A673 (cell line): ENCODE measurements around the gene MOCS3. TPM values are rescaled to one million over a fixed set of nuclear protein-coding genes. Genes with fewer than 3 reads are reported as not detected.

Experiments used
- BruUV-seq: library from RNA; stranded (reverse); fragments of 400-500 nt; replicated peaks from 2 replicates; lab custom pipeline; 2021; lab: Mats Ljungman, UMichigan
- CTCF ChIA-PET: fragments of 300-600 bp; sonication (Branson Sonifier 250); formaldehyde crosslinking; loops from one replicate; lab custom pipeline; 2022; ENCODE audit warnings: antibody characterized with exemption; lab: Charles Lee
- POLR2A ChIA-PET: fragments of 300-600 bp; sonication (Branson Sonifier 250); formaldehyde crosslinking; loops from one replicate; lab custom pipeline; 2022; ENCODE audit warnings: antibody characterized with exemption; ENCODE audit not compliant: low non-redundant PET; lab: Charles Lee
- DNase-seq: peaks from one replicate; pipeline ENCODE4 v3.0.0-alpha.2; 2015; ENCODE audit warnings: low spot score
- H3K27ac ChIP-seq: fragments of 200-600 bp; sonication (generic); 2 replicates; pipeline ENCODE4 v1.5.1; 2016; ENCODE audit warnings: mixed run types, low read depth, mild to moderate bottlenecking, mixed read lengths, antibody characterized with exemption, low read length; ENCODE audit not compliant: poor library complexity, severe bottlenecking
- H3K27me3 ChIP-seq: fragments of 200-600 bp; sonication (generic); replicated peaks from 2 replicates; pipeline ENCODE4 v1.6.1; 2017; ENCODE audit warnings: mixed run types, low read depth, mild to moderate bottlenecking, mixed read lengths, antibody characterized with exemption, low read length; ENCODE audit not compliant: insufficient read depth, poor library complexity
- H3K36me3 ChIP-seq: fragments of 200-600 bp; sonication (generic); 2 replicates; pipeline ENCODE4 v1.6.1; 2016; ENCODE audit warnings: mixed run types, mild to moderate bottlenecking, mixed read lengths, antibody characterized with exemption, low read length; ENCODE audit not compliant: insufficient read depth, poor library complexity, severe bottlenecking
- H3K4me1 ChIP-seq: fragments of 200-600 bp; sonication (generic); 2 replicates; pipeline ENCODE4 v1.6.1; 2017; ENCODE audit warnings: mixed run types, mild to moderate bottlenecking, mixed read lengths, antibody characterized with exemption, low read length; ENCODE audit not compliant: insufficient read depth, poor library complexity, severe bottlenecking
- H3K4me3 ChIP-seq: fragments of 200-600 bp; sonication (generic); 2 replicates; pipeline ENCODE4 v1.5.1; 2016; ENCODE audit warnings: low read depth, mixed run types, mild to moderate bottlenecking, mixed read lengths, low read length; ENCODE audit not compliant: poor library complexity, severe bottlenecking
- H3K9me3 ChIP-seq: fragments of 200-600 bp; sonication (generic); 2 replicates; pipeline ENCODE4 v1.6.1; 2016; ENCODE audit warnings: mixed run types, low read depth, mild to moderate bottlenecking, mixed read lengths, antibody characterized with exemption, low read length; ENCODE audit not compliant: poor library complexity, severe bottlenecking
- EZH2 ChIP-seq: fragments of 200-600 bp; sonication (generic); IDR thresholded peaks from 2 replicates; pipeline ENCODE4 v1.6.1; 2017; ENCODE audit warnings: borderline replicate concordance, low read depth, mild to moderate bottlenecking, mixed read lengths, antibody characterized with exemption, low read length; ENCODE audit not compliant: poor library complexity, severe bottlenecking
- intact Hi-C: fragments of 100-400 bp; cut with micrococcal nuclease; formaldehyde crosslinking; loops from one replicate; pipeline ENCODE4 v1.10.0; 2022; ENCODE audit not compliant: unreplicated experiment
- total RNA-seq: library from RNA; stranded (reverse); gene quantifications from 2 replicates; pipeline ENCODE4 v1.2.3, GENCODE V29; 2021
- TF ChIP-seq, protein P1 (sequence below): fragments of 300-800, 200-600 bp; sonication (generic); conservative IDR thresholded peaks from 2 replicates; pipeline ENCODE4 v1.5.1; 2017; ENCODE audit warnings: low read depth, mild to moderate bottlenecking, antibody characterized with exemption, low read length, moderate library complexity, mixed read lengths

The MOCS3 gene
- total RNA-seq, 1 experiment from 2014 or later, result 5.9 TPM

GRCh38 chr20:50911716-50912115, 46.9 kb upstream of the MOCS3 start:
- intact Hi-C loops, result no loop called here
- Histone ChIP-seq H3K9me3 (no peaks in the 10 kb centered on the region), H3K36me3 (peaks cover 30% of the 10 kb centered on the region), H3K27ac (no peak overlapping the region), H3K27me3 (no peaks in the 10 kb centered on the region), H3K4me1 (peaks cover 32% of the 10 kb centered on the region), H3K4me3 (no peak overlapping the region)
- CTCF ChIA-PET, result interaction anchor here (0.5 kb wide), 1 partner anchor 79 kb away, joined by 5 read pairs; no protein-coding TSS in a partner anchor
- no peak for DNase-seq
- BruUV-seq, result no TSS peak
- TF ChIP-seq EZH2, result no peak
- TF ChIP-seq, protein P1, sequence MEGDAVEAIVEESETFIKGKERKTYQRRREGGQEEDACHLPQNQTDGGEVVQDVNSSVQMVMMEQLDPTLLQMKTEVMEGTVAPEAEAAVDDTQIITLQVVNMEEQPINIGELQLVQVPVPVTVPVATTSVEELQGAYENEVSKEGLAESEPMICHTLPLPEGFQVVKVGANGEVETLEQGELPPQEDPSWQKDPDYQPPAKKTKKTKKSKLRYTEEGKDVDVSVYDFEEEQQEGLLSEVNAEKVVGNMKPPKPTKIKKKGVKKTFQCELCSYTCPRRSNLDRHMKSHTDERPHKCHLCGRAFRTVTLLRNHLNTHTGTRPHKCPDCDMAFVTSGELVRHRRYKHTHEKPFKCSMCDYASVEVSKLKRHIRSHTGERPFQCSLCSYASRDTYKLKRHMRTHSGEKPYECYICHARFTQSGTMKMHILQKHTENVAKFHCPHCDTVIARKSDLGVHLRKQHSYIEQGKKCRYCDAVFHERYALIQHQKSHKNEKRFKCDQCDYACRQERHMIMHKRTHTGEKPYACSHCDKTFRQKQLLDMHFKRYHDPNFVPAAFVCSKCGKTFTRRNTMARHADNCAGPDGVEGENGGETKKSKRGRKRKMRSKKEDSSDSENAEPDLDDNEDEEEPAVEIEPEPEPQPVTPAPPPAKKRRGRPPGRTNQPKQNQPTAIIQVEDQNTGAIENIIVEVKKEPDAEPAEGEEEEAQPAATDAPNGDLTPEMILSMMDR, result no peak
- POLR2A ChIA-PET, result no interaction called here

DNA sequence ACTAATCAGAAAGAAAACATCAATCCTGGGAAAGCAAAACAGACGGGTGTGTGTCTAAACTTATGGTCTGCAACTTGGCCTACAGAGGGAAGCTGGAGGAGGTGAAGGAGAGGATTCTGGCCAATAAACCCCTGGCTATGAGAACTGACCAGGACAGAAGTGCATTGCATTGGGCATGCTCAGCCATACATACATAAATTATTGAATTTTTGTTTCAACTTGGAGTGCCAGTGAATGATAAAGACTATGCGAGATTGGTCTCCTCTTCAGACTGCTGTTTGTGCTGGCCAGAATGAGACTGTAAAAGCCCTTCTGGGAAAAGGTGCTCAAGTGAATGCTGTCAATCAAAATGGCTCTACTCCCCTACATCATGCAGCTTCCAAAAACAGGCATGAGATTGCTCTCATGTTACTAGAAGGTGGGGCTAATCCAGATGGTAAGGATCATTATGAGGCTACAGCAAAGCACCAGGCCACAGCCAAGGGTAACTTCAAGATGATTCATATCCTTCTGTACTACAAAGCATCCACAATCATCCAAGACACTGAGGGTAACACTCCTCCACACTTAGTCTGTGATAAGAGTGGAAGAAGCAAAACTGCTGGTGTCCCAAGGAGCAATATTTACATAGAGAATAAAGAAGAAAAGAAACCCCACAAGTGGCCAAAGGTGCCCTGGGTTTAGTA, 44.8 kb upstream of the MOCS3 start:
- Histone ChIP-seq H3K4me1 (peaks cover 53% of the 10 kb centered on the region), H3K9me3 (no peaks in the 10 kb centered on the region), H3K27me3 (no peaks in the 10 kb centered on the region), H3K4me3 (no peak overlapping the region), H3K36me3 (peaks cover 30% of the 10 kb centered on the region), H3K27ac (no peak overlapping the region)
- peak; percentile 64 for DNase-seq
- BruUV-seq, result no TSS peak
- TF ChIP-seq EZH2, result no peak
- TF ChIP-seq, protein P1, result no peak
- CTCF ChIA-PET, result interaction anchor here (1.8 kb wide), 1 partner anchor 15 kb away, joined by 4 read pairs; no protein-coding TSS in a partner anchor
- intact Hi-C loops, result no loop called here
- POLR2A ChIA-PET, result no interaction called here

DNA sequence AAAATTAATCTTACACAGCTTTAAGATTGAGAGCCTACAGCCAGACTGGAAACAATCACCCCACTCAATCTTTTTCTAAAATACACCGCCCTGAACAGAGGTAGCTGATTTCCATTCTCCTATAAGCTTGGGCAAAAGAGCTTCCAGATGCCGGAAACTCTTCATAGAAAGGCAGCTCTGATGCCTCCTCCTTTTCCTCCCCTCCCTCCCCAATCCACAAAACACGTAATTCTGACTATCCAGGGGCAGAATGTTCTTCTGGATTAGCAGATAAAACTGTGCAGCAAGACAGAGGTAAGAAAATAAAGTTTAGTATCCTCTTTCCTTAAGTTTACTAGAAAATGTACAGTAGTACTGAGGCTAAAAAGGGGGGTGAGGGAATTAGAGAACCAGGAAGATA, 43.2 kb upstream of the MOCS3 start:
- peaks cover 60% of the 10 kb centered on the region for H3K4me1 ChIP-seq
- CTCF ChIA-PET, result interaction anchor here (0.6 kb wide), 1 partner anchor 1212 kb away, joined by 3 read pairs; no protein-coding TSS in a partner anchor
- intact Hi-C loops, result no loop called here
- POLR2A ChIA-PET, result no interaction called here
- no peaks in the 10 kb centered on the region for H3K27me3 ChIP-seq
- peak; percentile 38 for DNase-seq
- no peak for TF ChIP-seq EZH2
- TF ChIP-seq, protein P1, result no peak
- H3K4me3 ChIP-seq, result no peak overlapping the region
- H3K9me3 ChIP-seq, result no peaks in the 10 kb centered on the region
- BruUV-seq, result no TSS peak
- peak overlapping the region; percentile 49 for H3K27ac ChIP-seq
- H3K36me3 ChIP-seq, result peaks cover 30% of the 10 kb centered on the region
